Body of pancreas (tissue), 4 donors: ENCODE data around the gene SCN8A. TPM values are rescaled to one million over a fixed set of nuclear protein-coding genes. Genes with fewer than 3 reads are reported as not detected.

Source experiments
- ATAC-seq: fragments of 150-250 bp; one replicate; pipeline ENCODE4 v1.9.1; 2016
- DNase-seq, 4 donors: peaks; one replicate each; pipeline ENCODE4 v3.0.0-alpha.2; 2019
- H3K27ac ChIP-seq, 4 donors: fragments of 200-600 bp; sonication (generic); 1 replicate in 3 of 4; 2 replicates in 1 of 4; pipeline versions ENCODE4 v1.5.1 to v1.6.1; 2016 to 2019; ENCODE audit warnings: mild to moderate bottlenecking in 1 of 4, mixed read lengths in 1 of 4, moderate library complexity in 1 of 4
- H3K27me3 ChIP-seq, 2 donors: fragments of 200-600 bp; sonication (generic); one replicate each; pipeline ENCODE4 v1.6.0; 2016; ENCODE audit warnings: mild to moderate bottlenecking in 1 of 2
- H3K36me3 ChIP-seq, 2 donors: fragments of 200-600 bp; sonication (generic); replicated peaks in 1 of 2; 2 replicates each; pipeline ENCODE4 v1.5.1; 2016; ENCODE audit warnings: low read depth in 2 of 2; ENCODE audit not compliant: insufficient read depth in 1 of 2
- H3K4me1 ChIP-seq: fragments of 200-600 bp; sonication (generic); one replicate; pipeline ENCODE4 v1.6.0; 2016
- H3K4me3 ChIP-seq, 2 donors: fragments of 200-600 bp; sonication (generic); 1 replicate in 1 of 2; 2 replicates in 1 of 2; pipeline ENCODE4 v1.5.1; 2016 to 2019
- H3K9me3 ChIP-seq, 3 donors: fragments of 200-600 bp; sonication (generic); 1 replicate in 2 of 3; 2 replicates in 1 of 3; pipeline ENCODE4 v1.5.1; 2016
- POLR2A ChIP-seq, 3 donors: fragments of 450-650 bp; IDR thresholded peaks; one replicate each; pipeline ENCODE4 v1.6.1; 2016; ENCODE audit warnings: antibody characterized with exemption in 3 of 3, mild to moderate bottlenecking in 2 of 3
- WGBS, 2 donors: methylation state at CpG; one replicate each; pipeline ENCODE4 v1.1.5; 2017; 5-methylcytosine and 5-hydroxymethylcytosine counted together
- intact Hi-C: fragments of 100-400 bp; cut with DNase I; formaldehyde crosslinking; loops from one replicate; pipeline ENCODE4 v1.15.1; 2023
- total RNA-seq, 2 donors: library from RNA; depleted of rRNA; stranded (reverse); fragments of >200 nt; gene quantifications; one replicate each; pipeline ENCODE4 v1.1.0, GENCODE V29; 2016
- TF ChIP-seq, protein P1 (sequence below), 7 experiments: fragments of 450-650 bp in 4 of 7; fragments of 200-600 bp in 3 of 7; sonication (generic) in 3 of 7; IDR thresholded peaks; one replicate each; pipeline ENCODE4 v1.5.1; 2016 to 2019; ENCODE audit warnings: antibody characterized with exemption in 7 of 7

Gene SCN8A
- total RNA-seq, 2 donors from 2014 or later, result 4.9 to 11.2 TPM

DNA sequence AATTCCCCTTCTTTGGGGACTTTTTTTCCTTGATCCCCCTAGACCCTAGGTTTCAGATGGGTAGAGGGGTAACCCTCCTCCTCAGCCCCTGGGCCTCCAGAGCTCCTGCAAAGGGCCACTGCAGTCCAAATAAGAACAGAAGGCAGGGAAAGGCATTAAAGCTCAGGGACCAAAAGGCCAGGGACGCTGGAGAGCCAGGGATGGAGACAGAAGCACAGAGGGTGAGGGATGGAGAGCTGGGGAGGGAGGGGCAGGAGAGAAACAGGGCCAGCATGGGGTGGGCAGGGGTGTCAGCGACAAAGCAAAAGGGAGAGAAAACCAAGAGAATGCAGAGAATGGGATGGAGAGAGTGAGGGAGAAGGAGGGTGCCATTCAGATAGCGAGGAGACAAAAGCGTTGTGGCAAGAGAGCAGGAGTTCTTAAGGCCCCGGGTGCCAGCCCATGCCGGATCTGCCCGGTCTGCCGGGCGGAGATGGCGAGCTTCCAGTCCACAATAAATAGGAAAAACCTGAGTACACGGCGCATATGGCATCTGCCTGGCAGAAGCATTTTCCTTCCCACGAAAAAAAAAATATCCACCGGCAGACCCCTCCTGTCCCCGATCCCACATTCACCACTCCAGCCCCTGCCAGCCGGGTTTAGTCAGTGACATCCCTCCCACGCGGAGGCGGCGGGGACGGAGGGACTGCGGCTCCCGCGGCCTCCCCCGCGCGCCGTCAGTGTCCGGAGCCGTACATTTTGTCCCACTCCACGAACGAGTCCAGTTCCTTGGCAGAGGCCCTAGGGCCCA, 228.9 kb downstream of the SCN8A start:
- WGBS, 2 donors, result 25 to 31% methylated on average over 12 to 32 of the region's 32 CpGs
- H3K27ac ChIP-seq, result peak overlapping the region; percentile 22 to 74 (median 50)
- DNase-seq, result peak; percentile 29 to 61 (median 52)

DNA sequence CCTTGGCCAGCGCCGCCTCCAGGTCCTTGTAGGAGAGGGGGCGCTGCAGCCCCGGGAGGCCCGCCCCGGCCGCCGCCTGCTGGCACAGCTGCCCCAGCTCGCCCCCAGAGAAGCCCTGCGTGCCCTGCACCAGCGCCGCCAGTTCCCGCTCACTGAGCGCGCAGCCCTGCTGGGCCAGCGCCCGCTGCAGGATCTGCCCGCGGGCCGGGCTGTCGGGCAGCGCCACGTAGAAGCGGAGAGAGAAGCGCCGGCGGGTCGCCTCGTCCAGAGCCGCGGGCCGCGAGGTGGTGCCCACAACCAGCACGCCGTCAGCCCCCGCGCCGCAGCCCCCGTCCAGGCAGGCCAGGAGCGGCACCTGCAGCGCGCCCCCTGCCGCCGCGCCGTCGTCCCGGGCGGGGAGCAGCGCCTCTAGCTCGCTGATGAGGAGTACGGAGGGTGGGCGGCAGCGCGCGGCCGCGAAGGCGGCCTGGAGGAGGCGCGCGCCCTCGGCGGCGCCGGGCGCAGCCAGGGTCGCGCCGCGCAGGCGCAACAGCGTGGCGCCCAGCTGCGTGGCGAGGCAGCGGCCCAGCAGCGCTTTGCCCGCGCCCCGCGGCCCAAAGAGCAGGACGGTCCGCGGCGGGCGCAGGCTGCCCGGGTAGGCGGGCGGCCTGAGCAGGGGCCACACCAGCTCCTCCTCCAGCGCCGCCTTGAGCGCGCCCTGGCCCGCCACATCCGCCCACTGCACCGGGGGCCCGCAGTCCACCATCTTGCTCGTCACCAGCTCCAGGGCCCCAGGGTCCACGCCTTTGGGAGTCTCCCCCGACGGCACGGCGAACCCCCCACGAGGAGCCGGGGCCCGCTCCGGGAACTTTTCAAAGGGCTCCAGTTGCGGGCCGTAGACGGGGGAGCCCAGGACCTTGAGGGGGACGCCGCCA, 229.8 kb downstream of the SCN8A start:
- Histone ChIP-seq H3K4me1 (peaks cover 24% of the 10 kb centered on the region), H3K4me3 (peak overlapping the region; percentile 4 to 5), H3K27ac (peak overlapping the region; percentile 22 to 74 (median 50)), H3K36me3 (no peaks in the 10 kb centered on the region), H3K27me3 (no peaks in the 10 kb centered on the region), H3K9me3 (no peaks in the 10 kb centered on the region)
- intact Hi-C loops, result loop anchor here (10.0 kb wide), 1 partner anchor 396 kb away; the partner anchor contains the start of gene SLC4A8
- TF ChIP-seq, protein P1, sequence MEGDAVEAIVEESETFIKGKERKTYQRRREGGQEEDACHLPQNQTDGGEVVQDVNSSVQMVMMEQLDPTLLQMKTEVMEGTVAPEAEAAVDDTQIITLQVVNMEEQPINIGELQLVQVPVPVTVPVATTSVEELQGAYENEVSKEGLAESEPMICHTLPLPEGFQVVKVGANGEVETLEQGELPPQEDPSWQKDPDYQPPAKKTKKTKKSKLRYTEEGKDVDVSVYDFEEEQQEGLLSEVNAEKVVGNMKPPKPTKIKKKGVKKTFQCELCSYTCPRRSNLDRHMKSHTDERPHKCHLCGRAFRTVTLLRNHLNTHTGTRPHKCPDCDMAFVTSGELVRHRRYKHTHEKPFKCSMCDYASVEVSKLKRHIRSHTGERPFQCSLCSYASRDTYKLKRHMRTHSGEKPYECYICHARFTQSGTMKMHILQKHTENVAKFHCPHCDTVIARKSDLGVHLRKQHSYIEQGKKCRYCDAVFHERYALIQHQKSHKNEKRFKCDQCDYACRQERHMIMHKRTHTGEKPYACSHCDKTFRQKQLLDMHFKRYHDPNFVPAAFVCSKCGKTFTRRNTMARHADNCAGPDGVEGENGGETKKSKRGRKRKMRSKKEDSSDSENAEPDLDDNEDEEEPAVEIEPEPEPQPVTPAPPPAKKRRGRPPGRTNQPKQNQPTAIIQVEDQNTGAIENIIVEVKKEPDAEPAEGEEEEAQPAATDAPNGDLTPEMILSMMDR (IDR thresholded peaks at IDR 0.05), result peak in 4 of 7 experiments; percentile 13 to 62 (median 38)
- peak; percentile 8 to 55 (median 23) for TF ChIP-seq POLR2A (IDR thresholded peaks at IDR 0.05)
- DNase-seq, result peak; percentile 58 to 79 (median 68)
- WGBS, 2 donors, result 13% methylated on average over 109 of the region's 113 CpGs; no CpG with 5 or more reads in 1 of the 2 donors
- ATAC-seq, result peak; percentile 64

More for the DNA sequence above, 228.9 kb downstream of the SCN8A start:
- Histone ChIP-seq H3K9me3 (no peaks in the 10 kb centered on the region), H3K27me3 (no peaks in the 10 kb centered on the region), H3K4me3 (peak overlapping the region; percentile 4 to 5), H3K36me3 (no peaks in the 10 kb centered on the region), H3K4me1 (peaks cover 30% of the 10 kb centered on the region)
- no peak for ATAC-seq
- TF ChIP-seq, protein P1 (IDR thresholded peaks at IDR 0.05), result no peak
- peak in 1 of 3 donors; percentile 15 for TF ChIP-seq POLR2A (IDR thresholded peaks at IDR 0.05)
- intact Hi-C loops, result loop anchor here (10.0 kb wide), 2 partner anchors 285 to 395 kb away; partner anchors contain the start of gene SLC4A8

DNA sequence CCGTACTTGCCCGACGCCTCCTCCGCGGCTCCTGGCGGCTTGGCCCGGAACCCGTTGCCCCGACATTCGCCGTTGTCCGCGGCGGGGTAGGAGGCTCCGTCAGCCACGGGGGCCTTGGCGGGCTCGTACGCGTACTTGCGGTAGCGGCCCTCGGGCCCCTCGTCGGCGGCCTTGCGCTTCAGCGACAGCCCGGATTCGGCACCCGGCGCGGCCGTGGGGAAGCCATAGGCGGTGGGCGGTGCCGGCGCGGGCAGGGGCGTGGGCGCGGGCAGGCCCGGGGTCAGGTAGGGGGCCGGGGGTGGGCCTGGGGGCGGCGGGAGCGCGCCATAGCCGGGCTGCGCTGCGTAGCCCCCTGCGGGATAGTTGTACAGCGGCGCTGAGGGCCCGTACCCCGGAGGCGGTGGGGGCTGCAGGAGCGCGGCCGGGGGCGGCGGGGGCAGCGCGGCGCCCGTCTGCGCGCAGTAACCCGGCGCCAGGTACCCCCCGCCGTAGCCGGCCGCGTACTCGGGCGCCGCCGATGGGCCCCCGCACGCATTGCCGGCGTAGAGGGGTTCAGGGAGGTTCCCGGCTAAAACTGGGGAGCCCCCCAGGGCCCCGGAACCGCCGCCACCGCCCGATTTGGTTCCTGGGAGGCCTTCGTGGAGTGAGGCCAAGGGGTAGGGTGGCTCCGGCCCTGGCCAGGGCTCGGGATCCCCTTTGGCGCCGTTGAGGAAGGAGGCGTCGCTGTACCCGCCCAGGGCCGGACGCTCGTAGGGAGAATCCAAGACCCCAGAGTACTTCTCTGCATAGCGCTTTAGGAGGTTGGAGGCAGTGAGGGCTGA, 230.6 kb downstream of the SCN8A start:
- Histone ChIP-seq H3K4me3 (peak overlapping the region in 1 of 2 donors; percentile 5), H3K27ac (peak overlapping the region in 3 of 4 donors; percentile 22 to 57 (median 54)), H3K27me3 (no peaks in the 10 kb centered on the region), H3K4me1 (peaks cover 24% of the 10 kb centered on the region), H3K36me3 (no peaks in the 10 kb centered on the region), H3K9me3 (no peaks in the 10 kb centered on the region)
- intact Hi-C loops, result loop anchor here (10.0 kb wide), 1 partner anchor 397 kb away; the partner anchor contains the start of gene SLC4A8
- WGBS, 2 donors, result 52 to 71% methylated on average over 32 to 58 of the region's 101 CpGs
- TF ChIP-seq, protein P1 (IDR thresholded peaks at IDR 0.05), result no peak
- TF ChIP-seq POLR2A (IDR thresholded peaks at IDR 0.05), result no peak
- DNase-seq, result peak in 1 of 4 donors; percentile 15
- ATAC-seq, result no peak

DNA sequence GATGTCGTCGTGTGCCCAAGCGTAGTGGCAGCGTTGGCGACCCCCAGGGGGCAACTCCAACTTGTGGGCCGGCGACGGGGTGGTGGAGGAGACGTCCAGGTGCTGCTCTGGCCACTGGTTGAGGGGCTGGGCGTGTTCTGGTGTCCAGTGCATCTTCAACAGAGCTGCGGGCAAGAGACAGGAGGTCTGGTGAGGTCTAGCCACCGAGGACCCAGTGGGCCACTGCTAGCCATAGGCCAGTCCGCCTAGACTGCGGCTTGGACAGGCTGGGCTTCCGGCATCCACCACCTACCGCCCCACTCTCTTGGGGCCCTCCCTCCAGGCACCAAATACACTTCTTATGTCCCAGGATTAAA, 231.2 kb downstream of the SCN8A start:
- no peak overlapping the region for H3K27ac ChIP-seq
- WGBS, 2 donors, result 95% methylated on average over 16 of the region's 16 CpGs; no CpG with 5 or more reads in 1 of the 2 donors
- H3K9me3 ChIP-seq, result no peaks in the 10 kb centered on the region
- peaks cover 24% of the 10 kb centered on the region for H3K4me1 ChIP-seq
- H3K4me3 ChIP-seq, result no peak overlapping the region
- DNase-seq (no peak), ATAC-seq (no peak)
- H3K36me3 ChIP-seq, result no peaks in the 10 kb centered on the region
- H3K27me3 ChIP-seq, result no peaks in the 10 kb centered on the region
- intact Hi-C loops, result loop anchor here (10.0 kb wide), 1 partner anchor 397 kb away; the partner anchor contains the start of gene SLC4A8
- TF ChIP-seq POLR2A (IDR thresholded peaks at IDR 0.05), result no peak
- TF ChIP-seq, protein P1 (IDR thresholded peaks at IDR 0.05), result no peak
